Measurements from ENCODE around the gene PDLIM7. TPM values are rescaled to one million over a fixed set of nuclear protein-coding genes. Genes with fewer than 3 reads are reported as not detected.
"Not testable (repeated sequence)": the region's sequence is repeated elsewhere in the genome, so short reads cannot be mapped to it uniquely, and the experiment has no call there.

Gene PDLIM7, protein sequence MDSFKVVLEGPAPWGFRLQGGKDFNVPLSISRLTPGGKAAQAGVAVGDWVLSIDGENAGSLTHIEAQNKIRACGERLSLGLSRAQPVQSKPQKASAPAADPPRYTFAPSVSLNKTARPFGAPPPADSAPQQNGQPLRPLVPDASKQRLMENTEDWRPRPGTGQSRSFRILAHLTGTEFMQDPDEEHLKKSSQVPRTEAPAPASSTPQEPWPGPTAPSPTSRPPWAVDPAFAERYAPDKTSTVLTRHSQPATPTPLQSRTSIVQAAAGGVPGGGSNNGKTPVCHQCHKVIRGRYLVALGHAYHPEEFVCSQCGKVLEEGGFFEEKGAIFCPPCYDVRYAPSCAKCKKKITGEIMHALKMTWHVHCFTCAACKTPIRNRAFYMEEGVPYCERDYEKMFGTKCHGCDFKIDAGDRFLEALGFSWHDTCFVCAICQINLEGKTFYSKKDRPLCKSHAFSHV
- polyA plus RNA-seq (ENCODE audit: insufficient read length) = 326 TPM

GRCh38 chr5:177497292-177498012, at the start of gene PDLIM7:
TSS of gene PDLIM7 (minus strand) at chr5:177497604. CDS start at chr5:177496512, 1,092 bp downstream.
- DNase-seq = peak; percentile 99

DNA sequence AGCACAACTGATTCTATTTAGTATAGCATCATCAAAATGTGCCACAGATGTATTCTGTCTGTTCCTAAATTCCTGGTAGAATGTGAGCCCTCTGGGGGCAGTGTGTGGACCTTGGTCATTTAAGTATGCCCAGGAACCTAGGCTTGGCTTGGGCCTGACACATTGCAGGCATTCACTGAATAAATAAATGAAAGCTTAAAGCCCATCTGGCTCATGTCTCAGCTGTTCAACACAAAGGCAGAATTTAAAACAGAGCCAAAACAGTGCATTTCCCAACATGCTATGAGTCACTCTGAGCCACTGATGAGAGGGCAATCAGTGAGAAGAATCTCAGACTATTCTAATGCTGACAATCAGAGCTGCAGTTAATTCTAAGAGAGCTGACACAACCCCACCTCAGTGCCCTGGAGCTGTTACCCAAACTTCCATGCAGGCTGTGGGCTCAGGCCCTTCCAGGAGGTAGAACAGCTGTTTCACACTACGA, 48.9 kb upstream of the PDLIM7 start:
- DNase-seq = no peak

GRCh38 chr5:177545487-177546257, 48.3 kb upstream of the PDLIM7 start:
- DNase-seq = peak; percentile 42

- DNase-seq = no peak
These were observed 45.5 kb upstream of the PDLIM7 start for GRCh38 chr5:177542816-177543465.

DNA sequence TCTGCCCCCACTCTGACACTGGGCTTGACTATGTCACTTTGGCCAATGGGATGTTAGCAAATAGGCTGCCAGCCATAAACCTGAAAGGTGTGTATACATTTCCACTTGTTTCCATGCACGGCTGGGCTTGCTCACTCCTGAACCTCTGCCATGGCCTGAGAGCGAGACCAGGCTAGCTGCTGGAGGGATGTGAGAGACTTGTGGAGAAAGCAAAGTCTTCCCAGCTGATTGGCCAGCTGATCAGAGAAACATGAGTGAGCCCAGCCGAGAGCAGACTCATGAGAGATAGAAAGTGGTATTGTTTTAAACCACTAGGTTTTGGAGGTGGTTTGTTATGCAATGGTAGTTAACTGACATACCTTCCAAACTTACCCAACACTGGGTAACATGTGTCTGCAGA, 43.0 kb upstream of the PDLIM7 start:
- no peak for DNase-seq

- DNase-seq = no peak
These were observed 42.0 kb upstream of the PDLIM7 start for GRCh38 chr5:177539411-177539810.

GRCh38 chr5:177538876-177539275, 41.5 kb upstream of the PDLIM7 start:
- no peak for DNase-seq

- DNase-seq = no peak
These were observed 40.3 kb upstream of the PDLIM7 start for GRCh38 chr5:177537389-177538361.

DNA sequence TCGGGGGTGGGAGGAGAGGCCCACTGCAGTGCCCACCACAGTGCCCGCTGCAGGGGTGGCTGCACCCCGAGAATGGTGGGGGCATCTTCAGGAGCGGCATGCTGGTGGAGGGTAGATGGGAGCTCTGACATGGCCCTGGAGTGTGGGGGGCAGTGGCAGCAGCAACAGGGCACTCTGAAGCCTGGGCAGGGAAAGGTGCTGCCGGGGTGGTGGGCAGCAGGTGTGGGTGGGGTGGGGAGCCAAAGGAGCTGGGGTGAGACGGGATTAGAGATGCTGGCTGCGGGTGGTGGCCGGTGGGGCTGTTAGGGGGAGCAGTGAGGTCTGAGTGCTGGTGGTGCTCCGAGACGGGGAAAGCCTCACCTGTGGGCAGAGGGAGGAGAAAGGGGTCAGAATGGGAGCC, 39.0 kb upstream of the PDLIM7 start:
- no peak for DNase-seq

- DNase-seq = no peak
These were observed 37.7 kb upstream of the PDLIM7 start for GRCh38 chr5:177535125-177535524.

DNA sequence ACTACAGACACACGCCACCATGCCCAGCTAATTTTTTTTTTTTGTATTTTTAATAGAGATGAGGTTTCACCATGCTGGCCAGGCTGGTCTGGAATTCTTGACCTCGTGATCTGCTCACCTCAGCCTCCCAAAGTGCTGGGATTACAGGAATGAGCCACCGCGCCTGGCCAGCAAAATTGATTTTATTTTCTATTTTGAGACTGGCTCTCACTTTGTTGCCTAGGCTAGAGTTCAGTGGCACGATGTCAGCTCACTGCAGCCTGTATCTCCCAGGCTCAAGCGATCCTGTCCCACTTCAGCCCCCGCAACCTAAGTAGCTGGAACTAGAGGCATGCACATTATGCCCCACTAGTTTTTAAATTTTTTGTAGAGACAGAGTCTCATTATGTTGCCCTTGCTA, 37.0 kb upstream of the PDLIM7 start:
- DNase-seq = not testable (repeated sequence)

DNA sequence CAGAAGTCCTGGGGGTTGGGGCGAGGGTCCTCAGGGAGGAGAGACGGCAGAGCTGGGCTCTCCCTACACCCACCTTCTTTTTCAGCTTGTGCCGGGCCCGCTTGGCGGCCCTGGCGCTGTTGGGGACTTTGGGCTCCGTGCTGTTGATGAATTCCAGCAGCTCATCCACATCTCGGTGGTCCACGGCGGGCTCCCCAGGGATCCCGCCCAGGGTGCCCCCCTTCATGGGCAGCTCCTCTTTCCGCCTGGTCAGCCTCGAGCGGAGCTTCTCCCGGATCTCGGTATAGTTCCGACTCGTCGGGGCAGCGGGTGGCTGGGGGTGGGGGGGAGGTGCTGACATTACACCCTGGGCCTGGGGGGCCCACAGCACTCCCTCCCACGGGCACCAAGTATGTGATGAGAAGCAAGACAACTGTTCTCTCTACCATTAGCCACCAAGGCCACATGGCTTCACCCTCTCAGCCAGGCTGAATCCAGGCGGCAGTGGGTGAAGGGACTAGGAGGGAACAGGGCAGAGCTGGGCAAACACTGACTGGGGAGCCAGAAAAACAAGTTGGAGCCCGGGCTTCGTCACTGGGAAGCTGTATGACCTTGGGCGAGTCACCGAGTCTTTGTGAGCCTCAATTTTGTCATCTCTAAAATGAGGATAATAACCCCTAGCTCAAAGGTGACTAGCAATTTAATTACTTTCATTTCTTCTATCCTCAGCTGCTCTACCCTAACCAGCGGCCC, 34.0 kb upstream of the PDLIM7 start:
- DNase-seq = no peak

- DNase-seq = no peak
These were observed 33.2 kb upstream of the PDLIM7 start for GRCh38 chr5:177530638-177531037.

DNA sequence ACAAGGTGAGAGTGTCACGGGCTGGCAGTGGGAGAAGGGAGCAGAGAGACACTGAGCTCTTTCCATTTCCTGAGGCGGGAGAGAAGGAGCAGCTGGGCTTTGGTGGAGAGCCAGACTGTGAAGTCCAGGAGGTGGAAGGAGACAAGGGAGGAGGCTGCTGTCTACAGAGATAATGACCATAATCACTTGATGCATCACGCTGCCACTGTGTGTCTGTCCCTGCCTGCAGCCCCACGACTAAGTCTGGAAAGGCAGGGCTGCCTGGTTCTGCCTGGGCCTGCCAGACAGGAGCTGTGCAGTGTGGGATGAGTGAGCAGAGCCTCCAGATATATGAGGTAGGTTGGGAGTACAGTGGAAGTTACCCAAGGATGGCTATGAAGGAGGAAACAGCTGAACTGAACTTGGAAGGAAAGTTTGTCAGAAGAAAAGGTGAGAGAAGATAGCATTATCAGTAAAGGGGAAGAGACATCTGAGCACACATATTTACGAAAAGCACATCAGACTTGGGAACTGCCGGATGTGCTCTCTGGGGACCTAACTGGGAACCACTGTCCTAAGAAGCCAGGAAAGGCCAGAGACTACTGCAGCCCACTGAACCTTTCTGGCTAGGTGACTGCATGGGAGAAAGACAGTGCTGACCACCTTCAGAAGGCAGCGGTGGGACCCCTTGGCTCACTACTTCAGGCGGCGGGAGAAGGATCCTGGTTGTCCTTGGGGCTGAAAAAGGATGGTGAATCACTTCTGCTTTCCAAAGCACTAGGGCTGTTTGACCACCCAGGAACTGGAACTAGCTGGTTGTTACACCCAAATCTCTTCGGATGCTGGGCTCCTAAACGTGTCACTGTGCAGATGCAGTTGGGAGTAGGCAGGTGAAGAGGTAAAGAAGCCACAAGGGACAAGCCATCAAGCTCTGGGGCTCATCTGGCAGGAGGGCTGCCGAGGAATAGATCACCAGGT, 32.1 kb upstream of the PDLIM7 start:
- no peak for DNase-seq

- DNase-seq = no peak
These were observed 31.2 kb upstream of the PDLIM7 start for GRCh38 chr5:177528631-177529030.

GRCh38 chr5:177527595-177527994, 30.2 kb upstream of the PDLIM7 start:
- DNase-seq = no peak

- no peak for DNase-seq
These were observed 29.4 kb upstream of the PDLIM7 start for GRCh38 chr5:177526791-177527190.

GRCh38 chr5:177526191-177526590, 28.8 kb upstream of the PDLIM7 start:
- no peak for DNase-seq
